ENCODE results near the gene USP30.
"Not testable (repeated sequence)": the region's sequence is repeated elsewhere in the genome, so short reads cannot be mapped to it uniquely, and the experiment has no call there.

USP30 gene, protein sequence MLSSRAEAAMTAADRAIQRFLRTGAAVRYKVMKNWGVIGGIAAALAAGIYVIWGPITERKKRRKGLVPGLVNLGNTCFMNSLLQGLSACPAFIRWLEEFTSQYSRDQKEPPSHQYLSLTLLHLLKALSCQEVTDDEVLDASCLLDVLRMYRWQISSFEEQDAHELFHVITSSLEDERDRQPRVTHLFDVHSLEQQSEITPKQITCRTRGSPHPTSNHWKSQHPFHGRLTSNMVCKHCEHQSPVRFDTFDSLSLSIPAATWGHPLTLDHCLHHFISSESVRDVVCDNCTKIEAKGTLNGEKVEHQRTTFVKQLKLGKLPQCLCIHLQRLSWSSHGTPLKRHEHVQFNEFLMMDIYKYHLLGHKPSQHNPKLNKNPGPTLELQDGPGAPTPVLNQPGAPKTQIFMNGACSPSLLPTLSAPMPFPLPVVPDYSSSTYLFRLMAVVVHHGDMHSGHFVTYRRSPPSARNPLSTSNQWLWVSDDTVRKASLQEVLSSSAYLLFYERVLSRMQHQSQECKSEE

DNA sequence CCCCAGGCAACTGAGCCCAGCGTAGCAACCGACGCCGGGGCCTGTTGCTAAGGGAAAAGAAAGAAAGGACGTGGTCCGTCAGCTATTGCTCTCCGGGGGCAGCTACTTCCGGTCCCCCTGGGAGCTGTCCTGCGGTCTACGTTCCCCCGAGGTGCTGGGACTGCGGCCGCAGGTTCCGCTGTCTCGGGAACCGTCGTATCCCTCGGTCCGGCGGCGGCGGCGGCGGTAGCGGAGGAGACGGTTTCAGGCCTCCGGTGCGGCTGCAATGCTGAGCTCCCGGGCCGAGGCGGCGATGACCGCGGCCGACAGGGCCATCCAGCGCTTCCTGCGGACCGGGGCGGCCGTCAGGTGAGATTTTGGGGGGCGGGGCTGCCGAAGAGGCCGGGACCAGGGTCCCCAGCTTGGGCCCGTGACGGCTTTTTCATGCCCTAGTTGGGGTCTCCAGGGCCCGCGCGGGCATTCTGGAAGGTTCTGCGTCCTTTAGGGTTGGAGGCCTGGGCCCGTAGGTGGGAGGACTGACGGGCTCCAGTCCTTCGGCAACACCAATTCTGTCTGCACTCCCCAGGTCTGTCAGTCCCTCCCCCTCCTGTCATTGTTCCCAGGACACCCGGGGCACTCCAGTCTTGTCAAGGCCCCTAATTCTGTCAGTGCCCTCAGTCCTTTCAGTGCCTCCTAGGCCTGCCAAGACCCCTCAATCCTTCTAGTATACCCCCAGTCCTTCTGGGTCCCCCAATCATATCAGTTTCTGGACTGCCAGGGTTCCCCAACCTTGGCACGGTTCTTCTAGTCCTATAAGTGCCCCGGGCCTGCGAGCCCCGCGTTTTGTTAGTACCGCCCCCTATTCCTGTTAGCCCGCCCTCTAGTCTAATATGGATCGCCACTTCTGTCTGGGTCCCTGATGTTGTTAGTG, at the start of gene USP30:
USP30 (plus strand) TSS at position 163 of the 910 bp plus-strand sequence; CDS start at position 266, 103 bp downstream.
- peak; percentile 54 for DNase-seq

DNA sequence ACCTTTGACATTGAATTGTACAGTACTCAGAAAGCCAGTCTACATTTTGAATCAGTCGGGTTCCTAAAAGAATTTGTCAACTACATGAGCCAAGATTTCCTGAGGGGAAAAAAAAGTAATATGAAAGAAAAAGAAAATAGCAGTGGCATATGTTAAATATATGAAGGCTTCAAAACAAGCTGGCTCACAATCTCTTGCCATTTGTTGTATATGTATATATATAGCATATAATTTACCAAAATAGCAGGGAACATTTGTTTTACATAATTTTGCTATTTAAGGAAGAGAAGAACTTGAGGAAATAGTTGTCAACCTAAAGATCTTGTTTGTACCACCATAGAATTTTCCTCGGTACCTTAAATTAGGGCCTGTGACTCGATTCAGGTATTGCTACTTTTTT, 48.4 kb upstream of the USP30 start:
- DNase-seq: no peak

DNA sequence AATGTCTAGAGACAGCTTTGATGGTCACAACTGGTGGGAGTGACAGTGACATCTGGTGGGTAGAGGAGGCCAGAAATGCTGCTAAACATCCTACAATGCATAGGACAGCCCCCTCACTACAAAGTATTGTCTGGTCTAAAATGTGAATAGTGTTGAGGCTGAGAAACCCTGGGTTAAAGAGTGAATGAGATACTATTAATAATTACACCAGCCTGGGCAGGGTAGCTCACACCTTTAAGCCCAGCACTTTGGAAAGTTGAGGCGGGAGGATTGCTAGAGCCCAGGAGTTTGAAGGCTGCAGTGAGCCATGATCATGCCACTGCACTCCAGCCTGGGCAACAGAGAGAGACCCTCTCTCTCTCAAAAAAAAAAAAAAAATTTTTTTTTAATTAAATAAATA, 42.6 kb upstream of the USP30 start:
- no peak for DNase-seq

DNA sequence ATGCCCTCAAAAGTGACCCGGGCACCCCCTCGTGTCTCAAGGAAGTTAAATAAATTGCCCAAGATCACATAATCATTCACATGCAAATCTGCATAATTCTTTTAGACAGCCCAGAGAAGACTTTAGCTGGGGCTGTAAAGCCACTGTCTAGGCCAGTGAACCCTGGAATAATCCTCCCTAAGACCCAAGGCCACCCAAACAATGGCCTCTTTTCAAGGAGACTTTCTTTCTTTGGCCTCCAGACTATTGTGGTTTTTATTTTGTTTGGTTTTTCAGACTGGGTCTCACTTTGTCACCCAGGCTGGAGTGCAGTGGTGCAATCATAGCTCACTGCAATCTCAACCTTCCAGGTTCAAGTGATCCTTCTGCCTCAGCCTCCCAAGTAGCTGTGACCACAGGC, 42.1 kb upstream of the USP30 start:
- no peak for DNase-seq

DNA sequence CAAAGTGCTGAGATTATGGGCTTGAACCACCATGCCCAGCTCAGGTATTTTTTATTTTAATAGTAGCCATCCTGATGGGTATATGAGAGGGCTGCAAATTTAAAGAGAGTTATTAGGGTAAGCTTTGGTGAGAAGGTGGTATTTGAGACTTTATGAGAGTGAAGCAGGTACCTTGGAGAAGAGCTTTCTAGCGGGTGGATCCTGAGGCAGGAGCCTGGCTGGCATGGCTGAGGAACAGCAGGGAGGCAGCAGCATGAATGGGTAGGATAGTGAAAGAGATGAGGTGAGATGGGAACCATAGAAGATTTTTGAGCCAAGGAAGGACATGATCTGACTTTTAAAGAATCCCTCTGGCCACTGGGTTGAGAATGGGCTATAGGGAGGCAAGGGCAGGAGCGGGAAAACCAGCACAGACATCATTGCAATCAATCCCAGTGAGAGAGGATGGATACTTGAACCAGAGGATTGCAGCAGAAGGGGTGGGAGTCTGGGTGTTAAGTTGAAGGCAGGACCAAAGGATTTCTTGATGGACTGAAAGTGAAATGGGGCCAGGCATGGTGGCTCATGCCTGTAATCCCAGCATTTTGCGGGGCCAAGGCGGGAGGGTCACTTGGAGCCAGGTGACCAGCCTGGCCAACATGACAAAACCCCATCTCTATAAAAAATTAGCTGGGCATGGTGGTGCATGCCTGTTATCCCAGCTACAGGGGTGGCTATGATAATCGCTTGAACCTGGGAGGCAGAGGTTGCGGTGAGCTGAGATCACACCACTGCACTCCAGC, 37.2 kb upstream of the USP30 start:
- DNase-seq: no peak

DNA sequence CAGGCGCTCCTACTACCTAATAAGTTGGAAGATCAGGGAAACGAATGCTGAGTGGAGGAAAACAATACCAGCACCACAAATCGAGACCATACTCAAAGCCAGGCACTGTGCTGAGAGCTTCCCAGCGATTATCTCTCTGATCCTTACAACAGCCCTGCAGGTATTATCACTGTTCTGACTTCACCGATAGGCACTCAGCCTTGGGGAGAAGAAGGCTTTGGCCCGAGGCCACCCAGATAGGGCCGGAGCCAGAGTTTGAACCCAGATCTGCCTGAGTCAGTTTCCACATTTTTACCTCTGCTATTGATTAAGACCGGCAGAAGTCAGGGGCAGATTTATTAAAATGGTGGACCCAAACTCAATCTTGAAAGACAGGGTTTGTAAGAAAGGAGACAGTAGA, 36.4 kb upstream of the USP30 start:
- DNase-seq: no peak

DNA sequence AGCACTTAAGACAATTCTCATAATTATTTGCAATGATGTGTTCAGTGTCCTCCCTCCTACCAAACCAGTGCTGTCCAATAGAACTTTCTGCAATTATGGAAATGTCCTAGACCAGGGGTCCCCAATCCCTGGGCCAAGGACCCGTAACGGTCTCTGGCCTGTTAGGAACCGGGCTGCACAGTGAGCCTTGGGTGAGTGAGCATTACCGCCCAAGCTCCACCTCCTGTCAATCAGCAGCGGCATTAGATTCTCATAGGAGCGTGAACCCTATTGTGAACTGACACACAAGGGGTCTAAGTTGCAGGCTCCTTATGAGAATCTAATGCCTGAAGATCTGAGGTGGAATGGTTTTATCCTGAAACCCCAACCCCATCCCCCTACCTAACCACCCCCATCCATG, 35.4 kb upstream of the USP30 start:
- no peak for DNase-seq

DNA sequence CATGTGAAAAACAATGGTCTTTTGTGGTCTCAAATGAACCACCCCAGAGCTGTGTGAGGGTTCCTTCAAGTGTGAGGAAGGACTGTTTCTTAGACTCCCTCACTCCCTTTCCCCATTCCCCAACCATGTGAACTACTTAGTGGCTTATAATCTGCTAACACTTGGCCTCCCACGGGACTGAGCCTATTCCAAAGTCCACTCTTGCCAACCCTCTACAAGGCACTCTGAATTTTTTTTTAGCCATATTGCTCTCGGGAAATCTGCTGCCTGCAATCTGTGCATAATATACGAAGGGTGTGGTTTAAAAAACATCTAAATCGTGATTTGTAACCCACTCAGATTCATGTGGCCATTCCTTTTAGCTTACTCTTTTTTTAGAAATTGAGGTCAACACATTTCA, 34.1 kb upstream of the USP30 start:
- DNase-seq: no peak

DNA sequence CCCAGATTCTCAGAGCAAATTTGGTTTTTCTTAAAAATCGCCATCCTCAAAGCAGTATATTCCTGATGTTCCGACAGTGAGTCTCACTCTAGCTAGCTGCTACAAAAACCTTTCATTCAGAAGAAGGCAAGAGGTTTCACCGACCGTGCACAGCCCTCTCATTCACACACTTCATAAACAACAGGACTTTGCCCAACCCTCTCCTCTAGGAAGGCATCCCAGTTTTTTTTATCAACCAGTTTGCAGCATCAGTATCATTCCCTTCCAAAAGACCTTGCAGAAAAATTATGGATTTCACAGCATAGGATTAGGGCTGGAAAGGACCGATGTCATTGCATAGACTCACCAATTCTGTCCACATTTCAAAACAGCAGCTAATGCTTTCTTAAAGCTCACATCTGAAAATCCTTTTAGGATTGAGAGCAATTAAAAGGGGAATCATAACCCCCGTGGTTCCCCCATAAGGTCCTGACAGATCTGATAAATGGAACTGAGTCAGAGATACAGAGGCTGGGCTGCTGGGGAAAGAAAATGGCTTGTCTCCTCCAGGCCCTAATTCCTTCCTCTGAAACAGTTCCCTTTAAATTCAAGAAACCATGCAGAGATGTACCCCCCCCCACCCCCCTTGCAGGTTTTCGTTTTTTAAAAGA, 32.1 kb upstream of the USP30 start:
- DNase-seq: no peak

DNA sequence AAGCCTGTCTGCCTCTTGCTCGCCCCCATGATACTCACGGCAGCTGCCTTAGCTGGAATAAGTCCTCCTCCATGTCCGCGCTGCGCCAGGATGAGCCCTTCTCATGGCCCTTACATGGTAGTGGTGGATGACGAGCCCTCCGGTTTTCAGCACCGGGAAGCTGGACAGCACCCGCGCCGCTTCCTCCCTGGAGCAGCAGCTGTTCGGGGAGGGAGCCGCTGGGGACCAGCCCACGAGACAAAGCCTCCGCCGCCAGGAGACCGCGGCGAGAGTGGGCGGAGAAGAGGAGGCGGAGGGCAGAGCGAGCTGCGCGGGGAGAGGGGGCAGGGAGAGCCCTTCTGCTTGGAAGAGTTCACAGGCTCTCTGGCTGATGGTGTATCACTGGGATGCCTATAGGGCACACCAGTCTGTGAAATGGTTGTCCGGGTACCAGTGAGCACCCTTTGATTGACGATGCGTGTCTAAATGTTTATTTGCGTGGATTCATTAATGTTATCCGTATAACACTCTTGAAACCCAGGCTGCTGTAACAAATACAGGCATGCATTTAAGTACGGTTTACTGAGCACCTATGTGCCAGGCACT, 31.5 kb upstream of the USP30 start, which contains the start of gene SVOP:
SVOP (minus strand) TSS at position 273 of the 585 bp plus-strand sequence; CDS start at position 73, 200 bp downstream.
- DNase-seq: peak; percentile 50

DNA sequence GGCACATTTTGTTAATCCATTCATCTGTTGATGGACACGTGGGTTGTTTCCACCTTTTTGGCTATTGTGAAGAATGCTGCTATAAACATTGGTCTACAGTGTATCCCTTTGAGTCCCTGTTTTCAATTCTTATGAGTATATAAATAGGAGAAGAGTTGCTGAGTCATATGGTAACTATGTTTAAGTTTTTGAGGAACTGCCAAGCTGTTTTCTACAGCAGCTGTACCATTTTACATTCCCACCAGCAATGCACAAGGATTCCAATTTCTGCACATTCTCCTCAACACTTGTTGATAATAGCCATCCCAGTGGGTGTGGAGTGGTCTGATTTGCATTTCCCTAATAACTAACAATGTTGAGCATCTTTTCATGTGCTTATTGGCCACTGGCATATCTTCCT, 24.6 kb upstream of the USP30 start:
- no peak for DNase-seq

DNA sequence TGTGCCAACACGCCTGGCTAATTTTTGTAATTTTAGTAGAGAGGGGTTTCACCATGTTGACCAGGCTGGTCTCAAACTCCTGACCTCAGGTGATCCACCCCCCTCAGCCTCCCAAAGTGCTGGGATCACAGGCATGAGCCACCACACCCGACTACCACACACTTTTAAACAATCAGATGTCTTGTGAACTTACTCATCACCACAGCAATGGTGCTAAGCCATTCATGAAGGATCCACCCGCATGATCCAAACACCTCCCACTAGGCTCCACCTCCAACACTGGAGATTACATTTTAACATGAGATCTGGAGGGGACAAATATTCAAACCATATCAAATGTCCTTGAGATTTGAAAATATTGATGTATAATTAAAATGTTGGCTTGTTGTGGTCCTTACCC, 23.8 kb upstream of the USP30 start:
- DNase-seq: not testable (repeated sequence)

DNA sequence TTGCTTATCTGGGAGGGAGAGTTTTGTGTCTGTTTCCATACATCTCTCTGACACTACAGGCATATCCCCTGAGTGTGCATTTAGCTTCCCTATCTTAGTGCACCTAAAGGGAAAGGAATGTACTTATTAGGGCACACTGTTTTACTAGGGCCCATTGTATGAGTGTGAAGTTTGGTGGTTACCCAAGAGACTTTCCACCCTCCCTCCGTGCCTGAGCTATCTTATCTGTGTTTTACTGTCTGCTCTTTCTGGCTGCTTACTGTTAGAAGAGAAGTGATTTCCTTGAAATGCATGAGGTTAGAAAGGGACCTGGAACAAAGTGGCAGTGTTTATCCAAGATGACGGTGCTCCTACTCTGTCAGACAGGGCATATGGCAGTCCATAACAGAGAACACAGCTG, 23.0 kb upstream of the USP30 start:
- no peak for DNase-seq

DNA sequence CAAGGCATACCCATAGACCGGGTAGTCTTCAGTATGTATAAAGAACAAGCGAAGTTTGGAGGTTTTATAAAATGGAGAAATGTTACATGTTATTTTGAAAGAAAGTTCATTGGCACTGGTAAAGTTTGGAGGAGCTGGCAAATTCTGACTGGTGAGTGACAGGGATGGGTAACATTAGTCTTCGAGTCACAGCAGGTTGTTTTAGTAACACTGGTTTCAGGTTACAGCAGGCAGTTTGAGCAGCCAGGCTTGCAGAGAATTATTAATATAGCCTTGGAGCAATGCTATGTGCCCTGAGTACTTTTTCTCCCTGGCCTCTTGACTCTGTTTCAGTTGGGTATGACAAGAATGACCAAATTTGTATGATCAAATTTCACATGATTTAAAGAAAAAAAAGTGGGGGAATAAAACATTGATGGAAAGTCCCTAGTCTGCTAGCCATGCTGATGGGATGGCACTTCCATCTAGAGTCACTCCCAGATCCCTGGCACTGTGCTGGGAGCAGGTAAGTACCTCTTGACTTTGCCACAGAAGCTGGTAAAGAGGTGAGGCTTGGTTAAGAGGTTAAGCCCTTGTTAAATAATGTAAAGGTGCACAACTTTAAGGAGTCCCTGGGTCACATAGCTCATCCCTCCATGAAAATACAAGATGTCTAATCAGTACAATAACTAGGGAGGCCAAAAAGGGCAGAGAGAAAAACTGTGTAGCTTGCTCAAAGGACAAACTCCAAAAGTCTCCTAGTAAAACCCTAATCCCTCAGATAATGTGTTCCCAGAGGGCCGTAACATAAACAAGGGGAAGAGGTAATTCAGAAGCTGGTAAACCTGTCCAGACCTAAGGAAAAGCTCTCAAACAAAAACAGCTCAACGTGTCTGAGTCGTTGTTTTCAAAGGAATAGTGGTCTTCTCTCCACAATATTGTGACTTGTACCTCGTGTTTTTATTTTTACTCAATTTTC, 18.9 kb upstream of the USP30 start:
- DNase-seq: no peak

DNA sequence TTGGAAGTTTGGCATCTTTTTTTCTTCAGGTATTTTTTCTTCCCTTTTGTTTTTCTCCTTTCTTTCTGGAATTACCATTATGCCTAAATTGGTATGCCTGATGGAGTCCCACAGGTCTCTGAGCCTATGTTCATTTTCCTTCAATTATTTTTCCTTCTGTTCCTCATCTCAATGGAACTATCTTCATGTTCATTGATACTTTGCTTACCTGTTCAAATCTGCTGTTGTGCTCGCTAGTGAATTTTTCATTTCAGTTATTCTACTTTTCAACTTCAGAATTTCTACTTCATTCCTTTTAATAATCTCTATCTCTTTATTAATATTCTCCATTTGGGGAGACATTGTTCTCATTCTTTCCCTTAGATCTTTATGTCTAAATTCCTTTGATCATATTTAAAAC, 15.4 kb upstream of the USP30 start:
- DNase-seq: no peak

DNA sequence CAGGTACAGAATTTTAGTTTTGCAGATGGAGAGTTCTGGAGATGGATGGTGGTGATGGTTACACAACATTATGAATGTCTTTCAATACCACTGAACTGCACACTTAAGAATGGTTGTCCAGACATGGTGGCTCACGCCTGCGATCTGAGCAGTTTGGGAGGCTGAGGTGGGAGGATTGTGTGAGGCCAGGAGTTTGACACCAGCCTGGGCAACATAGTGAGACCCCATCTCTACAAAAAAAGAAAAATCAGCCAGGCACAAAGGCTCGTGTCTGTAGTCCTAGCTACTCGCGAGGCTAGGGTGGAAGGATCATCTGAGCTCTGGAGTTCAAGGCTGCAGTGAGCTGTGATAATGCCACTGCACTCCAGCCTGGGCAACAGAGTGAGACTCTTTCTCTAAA, 8.1 kb upstream of the USP30 start:
- DNase-seq: no peak

DNA sequence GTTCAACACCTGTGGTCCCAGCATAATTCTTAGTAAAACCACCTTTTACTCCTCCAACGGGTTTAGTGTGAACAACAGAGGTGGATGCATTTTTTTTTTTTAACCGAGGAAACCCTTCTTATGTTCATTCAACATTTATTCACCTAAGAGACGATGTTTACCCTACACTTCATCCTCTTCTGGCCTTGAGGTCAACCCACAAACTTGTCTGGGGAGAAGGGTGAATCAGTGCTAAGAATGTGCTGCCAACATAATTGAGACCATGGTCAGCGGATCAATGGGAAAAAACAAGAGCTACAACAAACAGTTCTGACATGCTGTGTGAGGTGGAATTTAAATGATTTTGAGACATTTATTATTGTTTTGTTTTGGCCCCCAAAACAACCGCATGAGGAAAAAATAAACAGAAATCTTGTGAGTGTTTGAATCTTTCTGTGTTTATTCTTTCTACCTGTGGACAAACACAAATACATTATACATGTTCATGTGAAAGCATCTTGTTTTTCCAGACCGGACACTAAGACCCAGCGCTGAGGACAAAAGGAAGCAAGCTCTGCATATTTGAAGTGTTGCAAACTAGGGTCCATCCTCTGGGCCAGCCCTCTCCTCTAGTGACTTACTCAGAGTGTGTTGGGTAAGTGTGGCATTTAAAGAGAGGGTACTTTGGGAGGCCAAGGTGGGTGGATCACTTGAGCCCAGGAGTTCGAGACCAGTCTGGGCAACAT, 5.1 kb upstream of the USP30 start:
- DNase-seq: no peak

DNA sequence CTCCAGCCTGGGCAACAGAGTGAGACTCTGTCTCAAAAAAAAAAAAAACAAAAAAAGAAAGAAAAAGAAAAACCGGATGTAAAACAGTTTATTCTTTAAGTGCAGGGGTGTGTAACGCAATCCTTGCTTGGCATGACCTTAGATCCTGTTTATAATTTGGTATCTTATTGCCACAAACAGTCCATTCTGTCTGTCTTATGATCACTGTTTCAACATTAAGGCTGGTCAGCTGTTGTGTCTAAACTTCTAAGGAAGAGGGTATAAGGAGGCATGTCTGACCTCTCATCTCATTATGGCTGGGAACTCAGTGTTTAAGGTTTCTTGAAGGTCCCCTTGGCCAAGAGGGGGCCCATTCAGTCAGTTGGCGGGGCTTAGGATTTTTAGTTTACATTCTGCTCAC, 3.7 kb upstream of the USP30 start:
- DNase-seq: not testable (repeated sequence)

DNA sequence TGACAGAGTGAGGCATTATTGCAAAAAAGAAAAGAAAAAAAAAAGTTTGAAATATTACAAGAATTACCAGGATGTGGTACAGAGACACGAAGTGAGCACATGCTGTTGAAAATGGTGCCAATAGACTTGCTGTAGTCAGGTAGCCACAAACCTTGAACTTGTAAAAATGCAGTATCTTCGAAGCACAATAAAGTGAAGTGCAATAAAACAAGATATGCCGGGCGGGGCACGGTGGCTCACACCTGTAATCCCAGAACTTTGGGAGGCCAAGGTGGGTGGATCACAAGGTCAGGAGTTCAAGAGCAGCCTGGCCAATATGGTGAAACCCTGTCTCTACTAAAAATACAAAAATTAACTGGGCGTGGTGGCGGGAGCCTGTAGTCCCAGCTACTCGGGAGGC, 2.6 kb upstream of the USP30 start:
- not testable (repeated sequence) for DNase-seq

DNA sequence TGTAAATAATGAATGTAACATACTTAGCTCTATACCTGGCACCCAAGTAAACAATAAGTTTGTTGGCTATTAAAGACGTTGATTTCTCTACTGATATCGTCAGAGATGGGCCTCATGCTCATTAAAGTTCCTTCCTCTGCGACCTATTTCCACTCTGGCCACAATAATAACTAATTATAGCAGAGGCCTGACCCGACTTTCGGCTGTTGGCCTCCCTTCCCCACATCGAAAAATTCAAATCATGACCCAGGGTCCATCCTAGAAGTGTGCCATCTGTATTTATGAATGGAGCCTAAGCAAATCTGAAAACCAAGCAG, 321 bp upstream of the USP30 start:
- no peak for DNase-seq
